GM12801 (cell line): ENCODE measurements around the gene PAM.

ENCODE experiments used
- CTCF ChIP-seq: IDR thresholded peaks from one replicate; pipeline ENCODE4 v1.5.1; 2011; ENCODE audit warnings: control low read depth; ENCODE audit not compliant: insufficient read length; ENCODE audit errors: extremely low read depth

PAM gene

GRCh38 chr5:102873379-102873932 is 118.4 kb downstream of the PAM start:
- no peak for TF ChIP-seq CTCF

- no peak for TF ChIP-seq CTCF
These were observed 118.9 kb downstream of the PAM start for GRCh38 chr5:102874054-102874453.

GRCh38 chr5:102875721-102876123 is 120.6 kb downstream of the PAM start:
- TF ChIP-seq CTCF, result no peak

GRCh38 chr5:102876610-102877009 is 121.5 kb downstream of the PAM start:
- TF ChIP-seq CTCF, result no peak

- no peak for TF ChIP-seq CTCF
These were observed 124.6 kb downstream of the PAM start for GRCh38 chr5:102879741-102880140.

GRCh38 chr5:102886586-102886985 is 131.5 kb downstream of the PAM start:
- no peak for TF ChIP-seq CTCF

GRCh38 chr5:102888483-102888882 is 133.4 kb downstream of the PAM start:
- TF ChIP-seq CTCF, result no peak

GRCh38 chr5:102889033-102889432 is 133.9 kb downstream of the PAM start:
- TF ChIP-seq CTCF, result no peak
